GM18507 (cell line): ENCODE measurements around the gene BCKDK.

Experiments used
- DNase-seq: peaks from one replicate; pipeline ENCODE4 v3.0.0; 2011; ENCODE audit warnings: low read depth; ENCODE audit not compliant: insufficient read length; ENCODE audit errors: extremely low spot score
- FAIRE-seq: peaks from 2 replicates; lab custom pipeline; 2011; peaks lifted over from hg19 to GRCh38; lab: Jason Lieb, UNC

BCKDK gene

DNA sequence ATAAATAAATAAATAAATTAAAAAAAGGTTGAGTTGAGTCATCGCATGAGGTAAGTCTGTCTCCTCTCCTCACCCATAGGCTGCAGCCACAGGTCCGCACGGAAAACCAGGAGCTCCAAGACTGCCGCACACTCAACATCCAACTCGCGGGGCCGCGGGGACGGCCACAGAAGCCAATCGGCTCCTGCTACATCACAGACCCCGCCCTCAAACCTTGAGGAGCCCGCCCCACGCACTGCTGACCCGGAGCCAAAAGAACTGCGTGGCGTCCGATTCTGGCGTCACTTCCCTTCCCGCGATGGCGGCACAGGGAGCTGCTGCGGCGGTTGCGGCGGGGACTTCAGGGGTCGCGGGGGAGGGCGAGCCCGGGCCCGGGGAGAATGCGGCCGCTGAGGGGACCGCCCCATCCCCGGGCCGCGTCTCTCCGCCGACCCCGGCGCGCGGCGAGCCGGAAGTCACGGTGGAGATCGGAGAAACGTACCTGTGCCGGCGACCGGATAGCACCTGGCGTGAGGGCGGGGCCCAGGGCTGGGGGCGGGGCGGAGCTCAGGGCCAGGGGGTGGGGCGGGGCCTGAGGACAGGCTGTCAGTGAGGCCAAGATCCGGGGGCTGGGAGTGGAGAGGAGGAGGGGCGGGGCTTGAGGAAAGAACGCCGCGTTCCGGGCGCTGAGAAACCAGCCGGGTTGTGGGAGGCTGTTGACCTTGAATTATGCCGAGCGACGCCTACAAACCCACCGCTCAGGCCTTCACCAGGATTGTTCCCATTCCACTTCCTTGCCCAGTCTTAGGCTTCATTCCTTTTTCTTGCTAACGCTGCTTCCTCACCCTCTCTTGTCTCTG lies 9.4 kb downstream of the BCKDK start, which contains the start of gene KAT8:
Gene KAT8 (plus strand): TSS at position 281 of the 839 bp plus-strand sequence. CDS start 18 bp downstream, at position 299.
- DNase-seq (peak; percentile 95), FAIRE-seq (peak; percentile 97)

DNA sequence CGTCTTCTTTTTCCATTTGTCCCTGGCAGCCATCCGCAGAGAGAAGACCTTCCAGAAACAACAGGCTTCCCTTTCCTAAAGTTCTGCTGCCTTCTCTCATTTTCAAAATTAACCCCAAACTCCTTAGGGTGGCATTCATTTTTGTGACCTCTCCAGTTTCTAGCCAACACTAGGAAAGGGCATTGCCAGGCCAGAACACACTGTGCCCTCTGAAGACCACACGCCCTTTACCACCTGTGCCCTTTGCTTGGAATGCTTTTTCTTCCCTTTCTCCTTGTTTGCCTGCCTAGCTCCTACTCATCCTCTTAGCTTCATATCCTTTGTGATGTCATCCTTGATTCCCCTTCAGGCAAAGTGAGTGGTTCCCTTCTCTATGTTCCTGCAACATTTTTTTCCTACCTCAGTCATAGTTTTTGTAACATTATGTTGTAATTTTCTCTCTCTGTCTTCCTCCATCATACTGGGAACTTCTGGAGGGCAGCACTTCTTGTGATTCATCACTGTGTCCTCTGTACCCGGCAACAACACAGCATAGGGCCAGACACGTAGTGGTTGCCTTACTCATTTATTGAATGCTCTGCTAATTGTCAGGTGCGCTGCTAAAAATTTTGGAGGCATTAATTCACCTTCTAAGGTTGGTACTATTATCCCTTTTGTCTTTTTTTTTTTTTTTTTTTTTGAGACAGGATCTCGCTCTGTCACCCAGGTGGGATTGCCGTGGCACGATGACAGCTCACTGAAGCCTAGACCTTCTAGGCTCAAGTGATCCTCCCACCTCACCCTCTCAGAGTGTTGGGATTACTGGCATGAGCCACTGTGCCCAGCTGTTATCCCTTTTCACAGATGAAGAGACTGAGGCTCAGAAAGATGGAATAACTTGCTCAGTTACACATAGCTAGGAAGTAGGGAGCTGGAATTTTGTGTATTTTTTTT lies 10.3 kb downstream of the BCKDK start:
- DNase-seq (no peak), FAIRE-seq (no peak)

DNA sequence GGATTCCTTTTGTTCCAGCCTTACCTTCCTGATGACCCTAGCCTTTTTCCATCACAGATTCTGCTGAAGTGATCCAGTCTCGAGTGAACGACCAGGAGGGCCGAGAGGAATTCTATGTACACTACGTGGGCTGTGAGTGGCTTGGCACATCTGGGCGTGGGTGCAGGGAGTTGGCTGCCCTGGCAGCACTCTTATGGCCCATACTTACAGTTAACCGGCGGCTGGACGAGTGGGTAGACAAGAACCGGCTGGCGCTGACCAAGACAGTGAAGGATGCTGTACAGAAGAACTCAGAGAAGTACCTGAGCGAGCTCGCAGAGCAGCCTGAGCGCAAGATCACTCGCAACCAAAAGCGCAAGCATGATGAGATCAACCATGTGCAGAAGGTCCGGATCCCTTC lies 11.9 kb downstream of the BCKDK start:
- FAIRE-seq (no peak), DNase-seq (no peak)

DNA sequence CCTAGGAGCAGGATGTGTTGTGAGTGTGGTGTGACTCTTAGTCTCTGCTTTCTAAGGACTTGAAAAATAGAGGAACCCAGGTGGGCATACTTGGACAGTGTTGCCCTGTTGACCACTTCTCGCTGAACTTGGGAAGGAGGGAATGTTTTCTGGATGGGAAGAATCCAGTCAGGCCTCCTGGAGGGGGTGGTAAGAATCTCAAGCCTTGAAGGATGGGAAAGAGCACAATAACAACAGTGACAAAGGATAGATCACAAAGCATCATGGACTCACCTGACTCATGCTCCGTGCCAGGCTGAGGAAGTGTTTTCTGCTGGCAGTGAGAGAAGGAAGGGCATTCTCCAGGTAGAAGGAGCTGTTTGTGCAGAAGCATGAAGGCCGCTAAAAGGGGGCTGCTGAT lies 17.7 kb downstream of the BCKDK start:
- FAIRE-seq (no peak), DNase-seq (no peak)

DNA sequence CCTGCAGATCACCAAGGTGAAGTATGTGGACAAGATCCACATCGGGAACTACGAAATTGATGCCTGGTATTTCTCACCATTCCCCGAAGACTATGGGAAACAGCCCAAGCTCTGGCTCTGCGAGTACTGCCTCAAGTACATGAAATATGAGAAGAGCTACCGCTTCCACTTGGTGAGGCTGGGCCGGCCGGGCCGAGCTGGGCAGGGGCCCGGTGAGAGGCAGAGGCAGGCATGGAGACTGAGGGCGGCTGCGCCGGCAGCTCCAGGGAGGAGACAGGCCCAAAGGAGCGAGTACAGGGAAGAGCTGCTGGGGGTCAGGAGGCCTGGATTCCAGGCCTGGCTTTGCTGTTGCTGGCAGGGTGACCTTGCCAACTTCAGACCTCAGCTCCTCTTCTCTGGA lies 19.0 kb downstream of the BCKDK start:
- no peak for FAIRE-seq
- DNase-seq, result no peak

DNA sequence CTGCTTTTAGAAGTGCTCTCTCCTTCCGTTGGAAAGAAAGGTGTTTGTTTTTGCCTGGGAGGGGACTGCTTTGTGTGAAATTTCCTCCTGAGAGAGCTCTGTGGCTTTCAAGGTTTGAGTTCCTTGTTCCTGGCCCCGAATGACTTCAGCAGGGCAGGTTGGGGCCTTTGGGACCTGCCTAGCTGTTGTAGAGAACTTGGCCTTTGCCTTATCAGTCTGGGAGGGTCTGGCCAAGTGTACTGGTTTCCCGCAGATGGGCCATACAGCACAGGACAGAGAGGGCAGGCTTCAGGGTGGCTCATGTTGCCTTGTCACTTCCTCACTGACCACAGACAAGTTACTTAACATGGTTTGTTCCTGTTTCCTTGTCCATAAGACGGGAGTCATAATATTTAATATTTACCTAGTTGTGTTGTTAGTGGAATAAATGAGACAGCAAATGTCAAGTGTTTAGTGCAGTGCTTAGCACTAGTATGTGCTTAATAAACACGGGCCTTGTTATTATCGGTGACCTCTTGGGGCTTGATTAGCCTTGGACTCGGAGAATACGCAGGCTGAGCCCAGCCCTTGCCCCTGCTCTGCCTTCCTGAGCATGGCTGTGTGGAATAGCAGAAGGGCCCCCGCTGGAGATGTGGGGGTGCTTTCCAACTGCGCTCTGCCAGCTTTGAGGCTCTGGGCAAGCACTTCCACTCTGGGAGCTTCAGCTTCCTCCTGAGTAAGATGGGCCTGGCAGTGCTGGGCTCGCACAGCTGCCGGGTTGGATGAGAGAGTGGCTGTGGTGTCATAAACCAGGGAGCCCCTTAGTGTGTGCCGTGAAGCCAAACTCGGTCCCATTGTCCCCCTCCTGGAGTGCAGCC lies 20.8 kb downstream of the BCKDK start:
- FAIRE-seq, result no peak
- no peak for DNase-seq

DNA sequence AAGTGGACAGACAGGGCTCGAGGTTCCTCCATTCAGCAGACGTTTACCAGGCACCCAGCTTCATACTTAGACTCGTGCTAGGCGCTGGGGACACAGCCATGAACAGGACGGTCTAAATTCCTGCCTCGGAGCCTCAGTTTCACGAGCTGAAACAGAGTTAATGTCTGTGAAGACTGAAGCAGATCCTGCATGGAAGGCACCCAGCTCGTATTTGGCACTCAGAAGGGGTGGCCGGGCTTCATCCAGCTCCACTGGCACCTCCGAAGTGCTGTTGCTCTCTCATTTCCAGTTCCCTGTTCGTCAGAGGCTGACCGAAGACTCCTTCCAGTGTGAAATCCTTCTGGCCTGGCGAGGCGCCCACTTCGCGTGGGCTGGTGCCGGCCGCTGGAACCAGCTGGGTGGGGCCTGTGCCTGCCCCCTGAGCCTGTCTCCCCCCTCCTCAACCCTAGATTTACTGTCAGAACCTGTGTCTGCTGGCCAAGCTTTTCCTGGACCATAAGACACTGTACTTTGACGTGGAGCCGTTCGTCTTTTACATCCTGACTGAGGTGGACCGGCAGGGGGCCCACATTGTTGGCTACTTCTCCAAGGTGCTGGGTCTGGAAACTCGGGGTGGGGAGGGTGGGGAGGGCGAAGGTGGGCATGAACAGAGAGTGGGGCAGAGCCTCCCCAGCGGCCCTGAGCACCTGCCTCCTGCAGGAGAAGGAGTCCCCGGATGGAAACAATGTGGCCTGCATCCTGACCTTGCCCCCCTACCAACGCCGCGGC lies 21.6 kb downstream of the BCKDK start:
- no peak for DNase-seq

DNA sequence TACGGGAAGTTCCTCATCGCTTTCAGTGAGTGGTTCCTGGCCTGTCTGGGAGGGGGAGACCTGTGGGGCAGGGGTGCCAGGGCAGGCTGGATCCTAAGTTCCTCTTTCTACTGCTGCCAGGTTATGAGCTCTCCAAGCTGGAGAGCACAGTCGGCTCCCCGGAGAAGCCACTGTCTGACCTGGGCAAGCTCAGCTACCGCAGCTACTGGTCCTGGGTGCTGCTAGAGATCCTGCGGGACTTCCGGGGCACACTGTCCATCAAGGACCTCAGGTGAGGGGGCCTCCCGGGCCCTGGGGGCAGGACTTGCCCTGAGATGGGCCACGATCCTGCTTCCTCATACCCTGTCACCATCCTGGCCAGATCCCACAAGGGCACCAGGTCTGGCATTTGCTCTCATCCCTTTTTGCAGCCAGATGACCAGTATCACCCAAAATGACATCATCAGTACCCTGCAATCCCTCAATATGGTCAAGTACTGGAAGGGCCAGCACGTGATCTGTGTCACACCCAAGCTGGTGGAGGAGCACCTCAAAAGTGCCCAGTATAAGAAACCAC lies 22.2 kb downstream of the BCKDK start:
- FAIRE-seq (no peak), DNase-seq (no peak)

More for the DNA sequence above, 21.6 kb downstream of the BCKDK start:
- no peak for FAIRE-seq

DNA sequence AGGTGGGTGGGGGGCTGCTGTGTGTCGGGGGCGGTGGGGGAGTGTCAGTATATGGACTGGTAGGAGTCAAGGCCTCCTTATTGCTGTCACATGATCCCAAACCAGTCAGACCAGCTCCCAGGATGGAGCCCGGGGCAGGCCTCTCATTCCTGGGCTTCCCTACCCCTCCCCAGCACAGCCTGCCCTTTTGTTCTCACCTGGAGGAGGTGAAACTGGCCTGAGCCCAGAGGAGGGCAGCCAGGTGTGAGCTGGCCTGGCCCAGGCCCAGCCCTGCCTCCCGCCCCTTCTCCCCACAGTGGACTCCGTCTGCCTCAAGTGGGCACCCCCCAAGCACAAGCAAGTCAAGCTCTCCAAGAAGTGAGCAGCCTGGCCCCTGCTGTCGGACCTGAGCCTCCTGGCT lies 22.7 kb downstream of the BCKDK start:
- DNase-seq (no peak), FAIRE-seq (no peak)

DNA sequence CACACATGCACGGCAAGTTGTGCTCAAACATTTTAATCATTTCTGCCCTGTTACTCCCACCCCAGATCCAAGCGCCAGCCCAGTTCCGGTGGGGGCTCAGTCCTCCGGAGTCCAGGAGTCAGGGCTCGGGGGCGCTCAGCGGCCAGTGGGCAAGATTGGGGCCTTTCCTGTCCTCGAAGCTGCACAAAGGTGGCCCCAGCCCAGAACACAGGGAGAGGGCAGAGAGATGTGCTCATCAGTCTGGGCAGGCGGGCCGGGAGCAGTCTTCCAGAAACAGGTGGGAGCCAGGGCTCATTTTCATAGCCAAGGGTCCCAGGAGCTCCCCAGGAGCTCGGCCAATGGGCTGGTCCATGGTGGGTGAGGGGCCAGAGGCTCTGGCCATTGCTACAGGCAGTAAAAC lies 23.2 kb downstream of the BCKDK start:
- no peak for DNase-seq
- FAIRE-seq, result no peak

DNA sequence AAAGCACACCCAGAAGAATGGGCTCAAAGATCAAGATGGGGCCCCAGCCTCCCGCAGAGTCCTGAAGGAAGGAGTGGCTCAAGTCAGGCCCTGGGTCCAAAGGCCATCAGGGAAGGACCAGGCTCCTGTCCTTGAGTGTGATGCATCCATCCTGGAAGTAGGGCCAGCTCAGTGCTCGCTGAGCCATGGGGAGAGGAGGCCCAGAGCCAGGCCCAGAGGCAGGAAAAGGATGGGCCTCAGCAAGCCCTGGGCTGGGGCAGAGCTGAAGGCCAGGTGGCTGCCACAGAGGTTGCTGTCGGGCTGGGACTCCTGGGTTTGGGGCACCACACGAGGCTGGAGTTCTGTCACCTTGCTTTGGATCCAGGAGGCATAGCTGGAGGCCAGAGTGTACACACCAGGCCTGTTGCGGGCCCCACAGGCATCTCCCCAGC lies 23.7 kb downstream of the BCKDK start:
- FAIRE-seq (no peak), DNase-seq (no peak)

DNA sequence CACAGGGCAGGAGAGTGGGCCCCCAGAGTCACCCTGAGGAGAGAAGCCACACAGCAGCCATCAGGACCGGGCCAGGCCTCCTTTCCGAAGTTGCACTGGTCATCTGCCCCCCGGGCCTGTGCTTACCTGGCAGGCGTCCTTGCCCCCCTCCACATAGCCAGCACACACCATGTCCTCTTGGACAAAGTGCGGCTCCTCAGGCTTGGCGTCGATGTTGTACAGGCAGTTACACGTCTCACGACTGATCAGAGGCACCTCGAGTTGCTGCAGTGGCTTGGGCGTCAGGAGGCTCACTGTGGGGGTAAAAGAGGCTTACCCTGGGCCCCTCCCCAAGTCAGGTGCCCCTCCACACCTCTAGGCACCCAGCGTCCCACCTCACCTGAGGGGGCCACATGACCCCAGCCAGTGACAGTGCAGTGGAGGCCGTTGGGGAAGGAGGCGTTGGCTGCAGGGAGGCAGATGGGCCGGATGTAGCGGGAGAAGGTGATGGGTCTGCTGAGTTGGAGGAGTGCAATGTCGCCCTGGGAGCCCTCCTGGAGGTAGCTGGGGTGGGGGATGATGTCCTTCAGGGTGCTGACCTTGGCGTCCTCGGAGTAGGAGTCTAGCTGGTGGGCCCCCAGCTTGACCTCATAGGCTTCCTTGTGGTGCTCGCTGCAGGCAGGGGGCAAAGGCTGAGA lies 24.3 kb downstream of the BCKDK start:
- FAIRE-seq (no peak), DNase-seq (no peak)

DNA sequence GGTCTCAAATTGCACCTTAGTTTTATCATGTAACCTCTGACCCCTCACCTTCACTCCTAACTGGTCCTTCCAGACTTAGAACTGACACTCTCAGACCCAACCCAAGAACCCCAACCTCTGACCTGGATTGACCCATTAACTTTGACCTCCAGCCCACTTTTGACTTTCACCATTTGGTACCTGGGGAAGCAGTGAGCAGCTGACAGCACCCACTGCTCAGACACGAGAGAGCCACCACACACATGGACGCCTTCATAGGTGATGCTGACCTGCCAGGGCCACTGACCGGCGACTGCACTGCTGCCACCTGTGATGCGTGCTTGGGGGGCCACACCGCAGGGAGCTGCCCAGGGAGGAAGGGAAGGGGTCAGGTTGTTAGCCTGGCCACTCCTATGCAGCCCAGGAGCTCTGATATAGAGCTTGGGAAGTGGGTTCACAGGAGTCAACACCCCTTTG lies 24.9 kb downstream of the BCKDK start:
- FAIRE-seq (no peak), DNase-seq (no peak)

DNA sequence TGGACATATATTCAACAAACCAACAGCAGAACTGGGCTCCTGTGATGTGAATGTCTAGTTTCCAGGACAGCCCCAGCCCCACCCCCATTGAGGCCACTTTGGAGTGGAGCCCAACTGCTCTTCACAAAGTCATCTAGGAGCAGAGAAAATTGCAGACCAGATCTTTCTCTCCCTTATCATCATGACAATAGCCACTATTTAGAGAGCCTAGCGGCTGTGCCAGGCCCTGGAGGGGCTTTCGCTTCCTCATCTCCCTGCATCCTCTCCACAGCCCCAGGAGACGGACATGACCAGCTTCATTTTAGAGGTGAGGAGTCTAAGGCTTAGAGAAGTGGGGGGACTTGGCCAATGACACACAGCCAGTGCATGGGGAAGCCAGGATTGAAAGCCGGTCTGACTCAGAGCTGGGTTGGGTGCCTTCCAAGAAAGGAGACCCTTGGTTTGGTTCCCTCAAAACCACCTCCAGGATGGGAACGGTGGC lies 25.9 kb downstream of the BCKDK start:
- no peak for FAIRE-seq
- DNase-seq, result no peak

DNA sequence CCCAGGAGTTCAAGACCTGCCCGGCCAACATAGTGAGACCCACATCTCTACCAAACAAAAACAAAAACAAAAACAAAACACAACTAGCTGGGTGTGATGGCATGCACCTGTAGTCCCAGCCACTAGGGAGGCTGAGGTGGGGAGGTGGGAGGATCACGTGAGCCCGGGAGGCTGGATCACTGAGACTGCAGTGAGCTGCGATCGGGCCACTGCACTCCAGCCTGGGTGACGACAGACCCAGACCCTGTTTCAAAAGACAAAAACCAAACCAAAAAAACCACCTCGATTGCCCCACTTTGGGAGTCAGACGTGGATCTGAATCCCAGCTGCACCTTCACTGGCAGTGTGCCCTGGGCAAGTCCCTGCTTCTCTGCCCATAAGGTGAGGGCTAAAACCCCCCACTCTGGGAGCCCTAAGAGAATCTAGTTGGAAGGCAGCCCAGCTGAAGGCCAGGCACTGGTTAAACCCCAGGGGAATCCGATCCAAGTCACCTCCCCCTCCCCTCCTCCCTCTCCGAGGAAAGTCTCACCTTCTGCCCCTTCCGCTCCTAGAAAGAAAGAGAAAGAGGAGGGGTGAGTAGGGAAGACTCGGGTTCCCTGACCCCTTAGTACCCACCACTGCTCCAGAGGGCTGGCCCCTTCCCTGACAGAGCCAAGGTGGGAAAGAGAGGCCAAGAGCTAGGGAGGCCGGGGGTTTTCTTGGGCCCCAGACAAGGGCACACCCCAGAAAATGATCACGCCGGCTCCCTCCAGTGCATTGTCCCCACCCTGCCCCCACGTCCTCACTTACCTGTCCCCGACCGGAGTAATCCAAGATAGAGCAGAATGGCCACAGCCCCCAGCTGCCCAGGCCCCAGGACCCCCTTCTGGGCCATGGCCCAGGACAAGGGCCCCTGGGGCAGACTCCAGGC lies 26.7 kb downstream of the BCKDK start:
- FAIRE-seq, result no peak

DNA sequence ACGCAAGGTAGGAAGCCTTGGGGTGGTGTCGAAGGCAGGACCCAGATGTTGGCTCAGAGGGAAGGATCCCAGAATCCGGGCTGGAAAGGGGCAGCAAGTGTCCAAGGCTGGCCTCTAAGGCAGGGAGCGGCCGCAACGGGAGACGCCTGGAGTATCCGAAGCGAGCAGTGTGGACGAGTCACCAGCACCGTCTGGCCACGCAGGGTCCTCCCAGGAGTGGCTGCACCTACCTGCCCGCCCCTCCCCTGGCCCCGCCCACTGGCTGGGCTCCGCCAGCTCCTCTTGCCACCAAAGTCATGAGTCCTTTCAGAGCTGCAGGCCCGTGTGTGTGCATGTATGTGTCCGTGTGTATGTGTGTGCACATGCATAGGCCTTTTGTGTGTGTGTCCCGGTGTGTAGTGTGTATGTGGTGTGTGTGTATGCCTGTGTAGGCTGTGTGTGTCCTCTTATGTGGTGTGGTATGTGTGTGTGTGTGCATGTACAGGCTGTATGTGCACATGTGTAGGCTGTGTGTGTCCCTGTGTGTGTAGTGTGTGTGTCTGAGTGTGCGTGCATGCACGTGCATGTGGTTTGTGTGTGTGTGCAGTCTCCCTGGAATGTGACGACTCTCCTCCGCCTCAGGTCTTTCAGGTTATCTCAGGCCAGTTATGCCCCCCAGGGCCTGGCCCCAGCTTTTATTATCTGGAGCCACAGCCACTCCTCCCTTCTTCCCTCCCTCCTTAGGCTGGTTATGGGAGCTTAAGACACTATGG lies 27.5 kb downstream of the BCKDK start, which contains the start of gene PRSS8:
Gene PRSS8 (minus strand): TSS at position 193 of the 752 bp plus-strand sequence. CDS start 229 bp downstream, outside the sequence.
- FAIRE-seq (no peak), DNase-seq (no peak)

More for the DNA sequence above, 26.7 kb downstream of the BCKDK start:
- no peak for DNase-seq
